Transverse colon (tissue), 4 donors: ENCODE results near the gene GRK4.

ENCODE experiments used
- EP300 ChIP-seq: sonication (generic); formaldehyde crosslinking; IDR thresholded peaks from one replicate; pipeline ENCODE4 v1.6.1; 2017; ENCODE audit warnings: antibody characterized with exemption, low read depth
- POLR2A ChIP-seq: fragments of 450-650 bp; IDR thresholded peaks from one replicate; pipeline ENCODE4 v1.6.1; 2016; ENCODE audit warnings: antibody characterized with exemption, mild to moderate bottlenecking, moderate library complexity
- POLR2AphosphoS5 ChIP-seq, 3 donors: sonication (generic); formaldehyde crosslinking; IDR thresholded peaks; one replicate each; pipeline ENCODE4 v1.6.1; 2016; ENCODE audit warnings: antibody characterized with exemption in 3 of 3
- TF ChIP-seq, protein P1 (sequence below), 5 experiments: fragments of 200-600 bp in 3 of 5; fragments of 450-650 bp in 2 of 5; sonication (generic) in 3 of 5; IDR thresholded peaks; 1 replicate in 2 of 5; 2 replicates in 3 of 5; pipeline ENCODE4 v1.5.1; 2016 to 2017; ENCODE audit warnings: antibody characterized with exemption in 5 of 5, inconsistent platforms in 3 of 5, mild to moderate bottlenecking in 2 of 5, moderate library complexity in 1 of 5

DNA sequence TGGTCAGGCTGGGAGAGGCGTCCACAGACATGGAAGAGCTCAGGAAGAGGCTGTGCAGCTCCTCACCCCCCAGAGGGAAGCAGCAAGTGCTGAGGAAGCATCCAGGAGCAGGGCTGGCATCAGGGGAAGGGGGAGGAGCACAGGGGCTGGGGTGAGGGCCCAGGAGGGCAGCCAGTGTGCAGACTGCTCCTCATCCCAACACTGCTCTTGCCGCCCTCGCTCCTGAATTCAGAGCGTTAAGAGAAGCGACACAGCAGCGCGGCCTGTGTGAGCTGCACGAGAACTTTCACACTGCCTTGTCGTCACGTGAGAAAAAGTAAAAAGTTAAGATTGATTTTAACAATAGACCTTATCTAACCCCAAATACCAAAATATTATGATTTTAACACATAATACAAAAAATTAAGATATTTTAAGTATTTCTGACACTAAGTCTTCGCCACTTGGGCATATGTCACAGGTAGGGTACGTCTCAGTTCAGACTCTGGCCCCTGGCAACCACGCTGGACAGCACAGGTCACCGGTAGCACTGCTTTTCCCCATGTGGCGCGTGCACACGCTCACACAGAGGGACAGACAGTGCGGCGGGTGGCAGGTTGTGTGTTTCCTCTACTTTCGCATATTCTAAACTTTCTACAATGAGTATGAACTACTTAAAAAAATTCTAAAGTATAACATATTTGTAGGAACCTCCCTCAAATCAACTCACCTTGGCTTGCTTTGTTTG lies 19.8 kb upstream of the GRK4 start:
- TF ChIP-seq EP300 (no peak), POLR2AphosphoS5 (IDR thresholded peaks at IDR 0.05) (no peak), POLR2A (no peak)
- TF ChIP-seq, protein P1, sequence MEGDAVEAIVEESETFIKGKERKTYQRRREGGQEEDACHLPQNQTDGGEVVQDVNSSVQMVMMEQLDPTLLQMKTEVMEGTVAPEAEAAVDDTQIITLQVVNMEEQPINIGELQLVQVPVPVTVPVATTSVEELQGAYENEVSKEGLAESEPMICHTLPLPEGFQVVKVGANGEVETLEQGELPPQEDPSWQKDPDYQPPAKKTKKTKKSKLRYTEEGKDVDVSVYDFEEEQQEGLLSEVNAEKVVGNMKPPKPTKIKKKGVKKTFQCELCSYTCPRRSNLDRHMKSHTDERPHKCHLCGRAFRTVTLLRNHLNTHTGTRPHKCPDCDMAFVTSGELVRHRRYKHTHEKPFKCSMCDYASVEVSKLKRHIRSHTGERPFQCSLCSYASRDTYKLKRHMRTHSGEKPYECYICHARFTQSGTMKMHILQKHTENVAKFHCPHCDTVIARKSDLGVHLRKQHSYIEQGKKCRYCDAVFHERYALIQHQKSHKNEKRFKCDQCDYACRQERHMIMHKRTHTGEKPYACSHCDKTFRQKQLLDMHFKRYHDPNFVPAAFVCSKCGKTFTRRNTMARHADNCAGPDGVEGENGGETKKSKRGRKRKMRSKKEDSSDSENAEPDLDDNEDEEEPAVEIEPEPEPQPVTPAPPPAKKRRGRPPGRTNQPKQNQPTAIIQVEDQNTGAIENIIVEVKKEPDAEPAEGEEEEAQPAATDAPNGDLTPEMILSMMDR (IDR thresholded peaks at IDR 0.05) = no peak
